GM19324 (cell line): ENCODE results near the gene MYO7B.

Source experiments
- ATAC-seq: cut with Tn5 transposase; IDR thresholded peaks from one replicate; pipeline ENCODE4 v1.9.1; 2021; ENCODE audit warnings: mild to moderate bottlenecking, moderate library complexity; ENCODE audit not compliant: unreplicated experiment, low FRiP score

Gene MYO7B

DNA sequence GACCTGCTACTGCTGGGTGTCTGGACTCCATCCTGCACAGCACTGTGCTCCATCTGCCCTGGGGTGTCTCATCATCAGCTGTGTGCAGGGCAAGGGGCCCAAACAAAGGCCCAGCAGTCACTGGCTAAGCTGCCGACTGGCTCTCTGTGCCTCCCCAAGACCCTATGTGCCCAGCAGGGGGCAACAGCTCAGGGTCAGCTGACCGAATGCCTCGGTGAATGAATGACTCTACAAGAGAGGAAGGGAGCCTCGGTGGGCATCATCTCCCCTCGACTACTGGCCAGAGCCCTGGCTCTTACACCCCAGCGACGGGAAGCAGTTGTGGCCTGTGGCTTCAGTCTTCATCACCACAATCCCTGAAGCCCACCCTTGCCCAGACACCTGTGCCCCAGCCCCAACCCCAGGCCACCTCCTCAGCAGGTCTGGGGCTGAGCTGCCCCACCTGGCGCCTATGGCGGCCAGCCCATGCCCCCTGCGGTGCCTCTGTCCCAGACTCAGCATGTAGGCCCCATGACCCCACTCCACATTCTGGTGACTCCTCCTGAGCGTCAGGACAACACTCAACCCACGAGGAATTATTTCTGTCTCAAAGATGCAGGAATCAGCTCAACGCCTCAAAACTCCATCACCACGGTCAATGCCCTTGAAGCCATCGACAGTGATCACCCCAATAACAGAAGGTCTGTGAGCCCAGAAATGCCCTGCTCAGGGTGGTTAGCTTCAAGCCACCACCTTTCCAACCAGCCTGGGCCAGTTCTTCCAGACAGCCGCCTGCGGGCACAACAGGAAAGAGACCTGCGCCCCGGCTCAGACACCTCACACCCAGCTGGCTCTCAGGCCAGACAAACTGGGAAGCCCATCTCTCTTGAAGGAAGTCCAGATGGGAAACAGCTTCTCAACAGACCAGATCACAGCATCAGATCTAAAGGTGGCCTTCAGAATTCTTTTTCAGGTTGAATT, 108.9 kb downstream of the MYO7B start:
- no peak for ATAC-seq

DNA sequence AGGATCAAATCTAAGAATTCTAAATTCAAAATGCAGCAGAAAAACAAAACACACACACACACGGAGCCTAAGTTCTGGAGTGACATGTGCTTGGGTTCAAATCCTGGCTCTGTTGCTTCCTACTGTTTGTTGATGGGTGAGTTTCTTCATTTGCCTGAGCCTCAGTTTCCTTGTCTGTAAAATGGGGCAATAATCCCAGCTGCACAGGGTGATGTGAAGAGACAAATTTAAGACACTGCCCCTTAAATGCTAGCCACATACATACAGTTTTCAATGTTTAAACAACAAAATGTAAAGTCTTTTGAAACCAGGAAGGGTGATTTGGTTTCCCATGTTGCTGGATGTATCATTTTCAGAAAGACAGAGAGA, 109.5 kb downstream of the MYO7B start:
- no peak for ATAC-seq

DNA sequence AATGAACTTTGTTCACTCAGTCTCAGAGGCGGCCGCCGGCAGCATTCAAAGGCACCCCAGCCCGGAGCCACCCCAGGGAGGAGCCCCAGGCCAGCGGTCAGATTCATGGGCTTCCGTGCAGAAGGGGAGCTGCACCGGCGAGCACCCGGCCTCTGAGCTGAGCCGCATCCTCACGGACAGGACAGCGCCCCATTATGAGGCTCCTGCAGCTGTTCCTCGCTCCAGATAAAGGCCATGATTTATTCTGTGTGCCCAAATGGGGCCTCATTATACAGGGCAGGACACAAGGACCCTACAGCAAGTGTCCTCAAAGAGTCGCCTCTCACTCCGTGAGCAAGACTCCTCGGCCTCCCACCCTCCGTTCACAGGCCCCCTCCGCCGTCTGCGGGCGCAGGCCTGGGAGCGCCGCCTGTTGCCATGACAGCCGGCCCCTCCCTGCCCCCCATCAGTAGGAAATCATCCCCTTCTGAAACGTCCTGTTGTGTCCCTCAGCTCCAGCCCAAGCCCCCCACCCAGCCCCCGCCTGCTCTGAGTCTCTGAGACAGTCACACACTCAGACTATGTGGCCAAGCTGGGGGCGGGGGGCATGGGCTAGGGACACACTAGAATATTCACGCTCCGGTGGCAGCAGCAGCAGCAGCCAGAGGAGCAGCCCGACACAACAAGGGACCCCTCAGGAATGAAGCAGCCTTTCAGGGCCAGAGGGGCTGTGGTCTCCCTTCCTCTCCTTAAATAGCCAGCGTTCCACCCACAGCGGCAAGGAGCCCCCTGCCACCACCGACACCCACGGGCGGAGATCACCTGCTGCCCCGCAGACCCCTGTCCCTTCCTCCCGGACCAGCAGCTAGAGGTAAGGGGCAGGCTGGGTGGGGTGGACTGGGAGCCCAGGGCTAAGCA, 110.2 kb downstream of the MYO7B start, which contains the start of gene GPR17:
Gene GPR17, plus strand, starts transcription at position 759 of the 897 bp plus-strand sequence. CDS start 4,583 bp downstream, outside the sequence.
- no peak for ATAC-seq

DNA sequence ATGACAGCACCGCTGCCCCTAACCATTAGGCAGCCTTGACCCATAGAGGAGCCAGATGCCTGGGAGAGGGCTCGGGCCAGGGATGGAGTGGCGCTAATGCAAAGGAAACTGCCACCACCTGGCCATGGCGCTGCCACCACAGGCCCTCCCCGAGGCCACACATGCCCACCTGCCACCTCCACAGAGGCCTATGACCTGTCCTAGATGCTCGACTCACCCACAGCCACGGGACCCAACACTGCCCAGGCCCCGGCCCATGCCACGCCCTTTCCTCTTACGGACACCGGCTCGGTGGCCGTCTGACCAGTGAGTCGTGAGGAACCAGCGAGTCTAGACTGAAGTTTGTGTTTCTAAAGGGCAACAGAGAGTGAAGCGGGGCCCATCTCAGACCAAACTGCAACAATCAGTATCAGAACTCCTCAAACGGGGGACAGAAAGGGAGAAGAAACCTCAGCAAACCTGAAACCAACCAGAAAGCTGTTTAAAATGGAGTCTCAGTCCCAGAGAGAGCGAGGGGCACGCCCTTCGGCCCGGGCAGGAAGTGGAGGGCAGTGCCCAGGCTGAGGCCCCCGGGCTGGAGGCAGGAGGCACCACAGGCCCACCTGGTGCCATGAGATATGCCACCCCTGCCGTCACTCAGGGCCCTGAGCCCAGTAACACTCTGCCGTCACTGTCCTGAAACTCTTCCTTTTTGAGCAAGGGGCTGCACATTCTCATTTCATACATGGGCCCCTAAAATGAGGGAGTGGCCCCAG, 111.2 kb downstream of the MYO7B start:
- no peak for ATAC-seq

DNA sequence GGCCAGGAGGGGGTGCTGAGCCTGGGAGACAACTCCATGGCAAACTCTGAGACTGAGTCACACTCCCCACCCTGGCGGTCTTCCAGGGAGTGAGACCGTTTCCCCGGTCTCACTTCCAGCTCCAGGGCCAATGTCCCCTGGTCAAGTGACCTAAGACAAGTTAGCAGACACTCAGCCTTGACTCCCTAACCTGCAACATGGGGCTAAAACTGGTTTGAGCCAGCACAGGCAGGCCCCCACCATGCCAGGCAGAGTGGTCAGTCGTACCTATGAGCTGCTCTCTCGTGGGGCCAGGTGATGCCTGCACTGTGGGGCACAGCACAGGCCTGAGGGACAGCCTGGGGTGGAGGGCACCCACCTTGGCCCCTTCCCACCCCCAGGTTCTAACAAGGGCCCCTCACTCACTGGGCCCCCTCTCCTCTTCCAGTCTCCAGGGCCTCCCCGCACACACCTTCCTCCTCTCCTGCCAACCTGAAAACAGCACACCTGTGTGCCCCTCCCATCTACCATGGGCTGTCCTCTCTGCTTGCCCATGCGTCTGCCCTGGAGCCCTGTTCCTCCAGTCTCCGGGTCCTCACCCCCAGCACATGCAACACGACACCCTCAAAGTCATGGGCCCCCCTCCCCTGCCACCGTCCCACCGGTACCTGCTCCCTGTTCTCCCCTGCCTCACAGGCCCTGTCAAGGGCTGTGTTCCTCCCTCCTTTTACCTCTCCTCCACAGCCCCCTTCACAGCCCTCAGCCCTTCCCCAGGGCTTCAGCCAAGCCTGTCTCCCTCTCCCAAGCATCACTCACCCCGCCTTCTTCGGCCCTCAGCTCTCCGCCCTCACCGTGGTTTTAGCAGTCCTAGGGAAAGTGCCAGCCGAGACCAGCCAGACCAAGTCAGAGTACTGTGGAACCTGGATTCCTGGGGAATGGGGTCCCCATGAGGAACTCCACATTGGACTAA, 112.0 kb downstream of the MYO7B start:
- no peak for ATAC-seq

DNA sequence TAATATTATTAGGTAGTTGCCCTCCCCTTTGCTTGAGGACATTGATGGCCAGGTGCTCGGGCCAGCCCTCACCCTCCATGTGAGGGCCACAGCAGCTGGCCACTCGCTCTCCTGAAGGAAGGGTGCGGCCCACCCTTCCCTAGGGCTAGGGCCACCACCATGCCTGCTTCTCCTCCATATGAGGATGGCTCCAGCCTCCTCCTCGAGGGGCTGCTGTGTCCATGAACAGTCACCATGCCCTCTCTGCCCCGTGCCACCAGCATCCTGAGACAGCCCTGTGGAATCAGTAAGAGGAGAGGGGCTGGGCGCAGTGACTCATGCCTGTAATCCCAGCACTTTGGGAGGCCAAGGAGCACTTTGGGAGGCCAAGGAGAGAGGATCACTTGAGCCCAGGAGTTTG, 112.8 kb downstream of the MYO7B start:
- no peak for ATAC-seq

DNA sequence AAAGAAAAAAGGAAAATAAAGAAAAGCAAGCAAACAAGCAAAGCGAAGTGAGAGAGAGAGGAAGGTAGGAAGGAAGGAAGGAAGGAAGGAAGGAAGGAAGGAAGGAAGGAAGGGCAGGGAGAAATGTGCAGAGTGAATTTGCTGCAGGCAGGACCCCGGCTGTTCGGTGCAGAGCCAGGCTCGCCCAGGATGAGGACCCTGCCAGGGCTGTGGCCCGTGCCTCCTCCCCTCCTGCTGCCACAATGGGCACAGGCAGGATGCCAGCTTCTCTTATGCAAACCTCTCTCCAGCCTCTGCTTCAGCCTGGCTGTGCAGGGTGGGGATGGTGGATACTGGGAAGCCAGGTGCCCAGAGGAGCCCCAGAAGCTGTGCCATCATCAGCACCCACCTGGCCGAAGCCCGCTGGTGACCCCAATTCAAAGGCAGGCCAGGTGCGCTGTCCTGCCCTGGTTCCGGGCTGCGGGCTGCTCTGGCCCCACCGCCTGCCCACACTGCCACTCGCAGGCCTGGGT, 113.7 kb downstream of the MYO7B start:
- ATAC-seq: no peak

DNA sequence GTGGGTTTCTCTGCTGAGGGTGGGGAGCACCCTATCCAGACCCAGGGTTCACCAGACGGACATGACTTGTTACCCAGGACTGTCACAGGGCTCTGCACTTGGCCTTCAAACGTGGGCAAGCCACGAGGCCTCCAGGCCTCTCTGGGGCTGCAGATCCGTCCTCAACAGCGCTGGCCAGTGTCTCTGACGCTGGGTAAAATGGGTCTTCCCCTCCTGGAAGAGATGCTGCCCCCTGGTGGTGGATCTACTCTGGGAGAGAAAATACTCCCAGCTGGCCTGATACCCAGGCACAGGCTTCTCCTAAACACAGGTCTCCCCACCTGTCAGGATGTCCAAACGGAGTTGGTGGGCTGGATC, 114.2 kb downstream of the MYO7B start:
- peak; percentile 43 for ATAC-seq

DNA sequence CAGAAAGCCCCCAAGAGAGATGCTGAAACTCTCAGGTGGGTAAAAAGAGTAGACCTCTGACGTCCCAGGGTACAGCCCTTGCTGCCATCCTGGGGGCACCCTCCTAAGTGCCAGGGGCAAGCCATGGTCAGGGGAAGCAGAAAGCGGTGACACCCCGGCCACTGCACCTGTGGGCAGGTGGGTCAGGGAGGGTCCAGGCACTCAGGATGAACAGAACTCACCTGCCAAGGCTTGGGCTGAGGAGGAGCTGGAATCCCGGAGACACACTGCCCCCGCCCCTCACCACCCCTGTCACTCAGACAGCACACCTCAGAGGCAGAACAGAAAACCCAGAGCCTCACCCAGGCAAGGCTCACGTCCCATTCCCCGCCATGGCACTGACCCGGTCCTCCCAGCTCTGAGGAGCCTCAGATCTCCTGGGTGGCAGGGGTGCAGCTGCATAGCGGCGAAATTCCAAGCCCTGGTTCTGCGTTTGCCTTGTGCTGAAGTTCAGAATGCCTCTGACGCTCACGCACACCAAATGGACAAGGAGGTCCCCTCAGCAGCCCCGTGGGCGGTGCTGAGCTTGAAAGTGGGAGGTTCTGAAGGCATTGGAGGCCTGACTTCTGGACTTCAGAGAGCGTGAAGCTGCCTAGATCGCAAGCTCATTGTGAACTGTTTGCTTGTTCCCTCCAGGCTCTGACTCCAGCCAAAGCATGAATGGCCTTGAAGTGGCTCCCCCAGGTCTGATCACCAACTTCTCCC, 114.7 kb downstream of the MYO7B start:
- no peak for ATAC-seq

DNA sequence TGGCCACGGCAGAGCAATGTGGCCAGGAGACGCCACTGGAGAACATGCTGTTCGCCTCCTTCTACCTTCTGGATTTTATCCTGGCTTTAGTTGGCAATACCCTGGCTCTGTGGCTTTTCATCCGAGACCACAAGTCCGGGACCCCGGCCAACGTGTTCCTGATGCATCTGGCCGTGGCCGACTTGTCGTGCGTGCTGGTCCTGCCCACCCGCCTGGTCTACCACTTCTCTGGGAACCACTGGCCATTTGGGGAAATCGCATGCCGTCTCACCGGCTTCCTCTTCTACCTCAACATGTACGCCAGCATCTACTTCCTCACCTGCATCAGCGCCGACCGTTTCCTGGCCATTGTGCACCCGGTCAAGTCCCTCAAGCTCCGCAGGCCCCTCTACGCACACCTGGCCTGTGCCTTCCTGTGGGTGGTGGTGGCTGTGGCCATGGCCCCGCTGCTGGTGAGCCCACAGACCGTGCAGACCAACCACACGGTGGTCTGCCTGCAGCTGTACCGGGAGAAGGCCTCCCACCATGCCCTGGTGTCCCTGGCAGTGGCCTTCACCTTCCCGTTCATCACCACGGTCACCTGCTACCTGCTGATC, 115.4 kb downstream of the MYO7B start:
- ATAC-seq: no peak

DNA sequence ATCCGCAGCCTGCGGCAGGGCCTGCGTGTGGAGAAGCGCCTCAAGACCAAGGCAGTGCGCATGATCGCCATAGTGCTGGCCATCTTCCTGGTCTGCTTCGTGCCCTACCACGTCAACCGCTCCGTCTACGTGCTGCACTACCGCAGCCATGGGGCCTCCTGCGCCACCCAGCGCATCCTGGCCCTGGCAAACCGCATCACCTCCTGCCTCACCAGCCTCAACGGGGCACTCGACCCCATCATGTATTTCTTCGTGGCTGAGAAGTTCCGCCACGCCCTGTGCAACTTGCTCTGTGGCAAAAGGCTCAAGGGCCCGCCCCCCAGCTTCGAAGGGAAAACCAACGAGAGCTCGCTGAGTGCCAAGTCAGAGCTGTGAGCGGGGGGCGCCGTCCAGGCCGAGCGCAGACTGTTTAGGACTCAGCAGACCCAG, 115.9 kb downstream of the MYO7B start:
- ATAC-seq: no peak

DNA sequence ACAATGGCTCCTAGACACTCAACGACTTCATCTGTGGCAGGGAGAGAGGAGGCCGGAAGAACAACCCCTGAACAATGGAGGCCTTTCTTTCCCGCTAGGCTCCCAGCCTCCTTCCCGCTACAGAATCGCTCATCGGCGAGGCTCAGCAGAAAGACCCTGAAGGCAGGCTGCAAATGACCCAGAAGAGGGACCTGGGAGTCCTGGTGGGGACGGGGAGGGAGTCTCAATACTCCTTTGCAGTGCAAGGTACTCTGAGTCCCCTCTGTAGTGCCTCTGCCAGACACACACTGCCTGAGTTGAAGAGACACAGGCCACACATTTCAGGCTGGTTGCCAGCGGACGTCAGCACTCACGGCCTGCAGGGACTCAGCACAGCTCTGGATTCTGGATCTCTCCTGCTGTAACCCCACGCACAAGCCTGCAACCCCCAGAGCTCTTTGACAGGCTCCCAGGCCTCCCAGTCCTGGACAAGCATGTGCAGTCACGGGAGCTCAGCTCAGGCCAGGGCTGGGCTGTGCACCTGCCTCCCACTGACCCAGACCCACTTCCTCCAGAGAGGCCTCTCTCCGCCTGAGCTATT, 116.6 kb downstream of the MYO7B start:
- no peak for ATAC-seq

DNA sequence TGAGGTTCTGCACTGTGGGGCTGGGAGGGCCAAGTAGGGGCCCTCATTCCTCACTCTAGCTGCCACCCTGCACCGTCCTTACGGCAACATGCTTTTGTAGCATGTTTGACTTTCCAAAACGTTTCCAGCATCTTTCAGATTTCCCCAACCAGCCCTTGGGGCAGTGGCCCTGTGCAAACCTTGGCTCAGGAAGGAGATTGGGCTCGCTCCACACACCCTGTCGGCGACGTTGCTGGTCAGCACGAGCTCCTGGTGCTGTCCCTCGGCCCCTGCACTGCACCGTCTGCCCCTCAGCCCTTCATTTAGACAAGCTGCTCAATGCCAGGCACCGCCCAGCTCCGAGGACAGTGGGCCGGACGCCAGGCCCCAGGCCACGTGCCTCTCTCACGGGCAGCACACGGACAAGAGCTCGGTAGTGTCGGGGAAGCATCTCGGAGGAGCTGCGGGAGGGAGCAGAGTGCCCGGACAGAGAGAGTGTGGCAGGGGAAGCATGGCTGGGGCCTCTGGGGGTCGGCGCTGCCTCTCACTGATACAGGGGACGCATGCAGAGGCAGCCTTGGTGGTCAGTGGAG, 117.4 kb downstream of the MYO7B start:
- ATAC-seq: no peak

DNA sequence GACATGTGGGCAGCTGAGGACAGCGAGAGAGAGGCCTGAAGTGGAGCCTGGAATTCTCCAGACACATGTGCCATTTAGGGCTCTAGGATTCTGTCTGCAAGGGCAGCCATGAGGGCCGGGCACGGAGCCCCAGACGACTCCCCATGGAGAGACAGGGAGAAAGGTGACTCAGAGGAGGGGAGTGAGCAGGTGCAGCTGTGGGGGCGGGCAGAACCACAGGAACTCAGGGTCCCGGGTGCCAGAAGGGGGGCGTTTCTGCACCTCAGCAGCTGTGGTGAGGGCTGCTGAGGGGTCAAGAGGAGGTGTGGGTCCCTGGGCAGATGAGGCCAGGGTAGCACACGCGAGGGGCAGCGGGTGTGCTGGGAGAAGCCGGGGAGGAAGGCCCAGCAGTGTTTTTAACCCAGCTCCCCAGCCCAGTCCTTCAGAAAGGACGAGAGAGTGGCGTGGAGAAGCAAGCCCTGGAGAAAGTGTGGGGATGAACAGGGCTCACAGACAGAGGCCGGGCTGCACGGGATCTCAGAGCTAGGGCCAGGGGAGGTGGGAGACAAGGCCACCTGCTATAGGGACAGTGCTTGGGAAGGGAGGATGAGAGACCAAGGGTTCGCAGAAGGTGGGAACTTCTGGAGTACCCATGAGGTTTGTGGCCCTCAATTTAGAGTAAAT, 118.1 kb downstream of the MYO7B start:
- ATAC-seq: no peak

DNA sequence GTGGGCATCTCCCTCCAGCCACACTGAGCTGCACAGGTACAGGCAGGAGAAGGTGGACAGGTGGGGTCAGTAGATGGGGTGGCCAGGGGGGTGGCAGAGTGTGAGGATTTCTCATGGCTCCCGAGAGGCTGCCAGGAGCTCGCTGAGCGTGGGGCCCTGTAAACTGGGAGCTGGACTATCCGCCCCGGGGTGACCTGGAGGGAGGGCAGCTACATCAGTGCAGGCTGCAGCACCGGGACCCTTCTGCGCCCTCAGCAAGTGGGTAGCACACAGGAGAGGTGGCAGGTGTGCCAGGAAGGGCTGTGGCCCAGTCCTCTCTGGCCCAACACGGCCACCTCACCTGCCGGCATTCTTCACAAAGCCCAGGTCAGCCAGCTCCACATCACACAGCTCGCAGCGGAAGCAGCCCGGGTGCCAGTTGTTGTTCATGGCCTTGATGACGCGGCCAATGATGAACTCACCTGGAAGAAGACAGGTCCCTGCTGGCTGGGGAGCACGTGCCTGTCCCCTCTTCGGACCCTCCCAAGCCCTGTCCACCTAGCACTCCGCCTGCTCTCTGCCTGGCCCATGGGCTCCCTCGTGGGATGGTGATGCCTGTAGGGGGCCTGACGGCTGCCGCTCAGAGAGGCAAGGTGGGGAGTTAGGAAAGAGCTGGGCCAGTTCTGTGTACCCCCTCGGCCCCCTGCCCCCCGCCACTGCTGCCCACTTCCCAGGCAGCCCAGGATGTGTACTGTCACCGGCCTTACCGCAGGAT, 118.8 kb downstream of the MYO7B start:
- no peak for ATAC-seq

DNA sequence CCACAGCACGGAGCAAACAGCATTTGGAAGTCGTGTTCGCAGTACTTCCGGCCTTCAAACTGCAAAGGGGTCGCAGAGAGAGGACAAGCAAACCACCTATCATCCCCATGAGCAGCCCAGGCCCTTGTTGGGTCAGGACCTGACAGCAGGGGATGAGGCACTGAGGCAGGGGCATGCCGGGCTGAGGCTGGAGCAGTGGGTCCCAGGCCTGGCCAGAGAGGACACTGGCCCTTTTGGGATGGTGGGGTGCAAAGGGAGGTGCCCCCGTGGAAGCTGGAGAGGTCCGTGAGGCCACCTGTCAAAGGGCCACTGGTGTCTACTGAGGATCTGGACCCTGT, 119.3 kb downstream of the MYO7B start:
- ATAC-seq: no peak
